ENCODE measurements around the gene SVEP1.
A peak's percentile ranks its signal among the peaks of the same experiment; 100 is the strongest.
"Not testable (repeated sequence)": the region's sequence is repeated elsewhere in the genome, so short reads cannot be mapped to it uniquely, and the experiment has no call there.

The SVEP1 gene

GRCh38 chr9:110579034-110579861 is at the start of gene SVEP1:
TSS of gene SVEP1 (minus strand) at chr9:110579741. CDS start at chr9:110579543, 198 bp downstream.
- Mint-ChIP-seq H3K4me3 (peak within 1 kb of the TSS; percentile 7), H3K27ac (no peak within 1 kb of the TSS), H3K4me1 (ENCODE audit: low read depth) (no peaks in the 10 kb centered on the region), H3K27me3 (ENCODE audit: low read depth) (peaks cover 46% of the 10 kb centered on the region), H3K9me3 (no peaks in the 10 kb centered on the region), H3K36me3 (ENCODE audit: low read depth) (no peaks in the 10 kb centered on the region)

GRCh38 chr9:110626101-110626829 is 46.7 kb upstream of the SVEP1 start:
- Mint-ChIP-seq H3K9me3 (no peaks in the 10 kb centered on the region), H3K4me3 (no peak overlapping the region), H3K27ac (no peak overlapping the region), H3K36me3 (ENCODE audit: low read depth) (no peaks in the 10 kb centered on the region), H3K4me1 (ENCODE audit: low read depth) (peaks cover 3% of the 10 kb centered on the region), H3K27me3 (ENCODE audit: low read depth) (no peaks in the 10 kb centered on the region)

DNA sequence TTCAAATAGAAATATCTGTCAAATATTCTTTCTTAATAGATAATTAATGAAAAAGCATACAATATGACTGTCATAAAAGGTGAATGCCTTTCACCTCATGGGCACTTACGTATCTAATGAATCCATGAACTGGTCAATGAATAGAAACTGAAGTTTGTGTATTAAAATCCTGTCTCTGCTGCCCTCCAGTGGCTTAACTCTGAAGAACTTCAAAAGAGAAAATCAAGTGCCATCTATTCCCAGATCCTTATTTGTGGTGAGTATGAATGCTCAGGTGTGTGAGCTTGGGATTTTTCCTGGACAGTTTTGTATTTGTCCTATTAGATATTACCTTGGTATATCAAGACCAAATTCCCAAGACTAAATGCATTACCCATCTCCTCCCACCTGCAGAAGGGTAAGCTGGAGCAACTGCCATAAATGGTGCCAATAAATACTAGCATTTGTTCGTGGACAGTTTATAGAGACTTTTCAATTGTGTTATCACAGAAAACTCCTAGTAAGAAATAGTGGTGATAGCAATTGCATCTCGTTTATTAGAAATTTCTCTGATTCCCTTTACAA is 44.0 kb upstream of the SVEP1 start:
- H3K27me3 Mint-ChIP-seq (ENCODE audit: low read depth) = no peaks in the 10 kb centered on the region
- H3K9me3 Mint-ChIP-seq = no peaks in the 10 kb centered on the region
- peaks cover 3% of the 10 kb centered on the region for H3K4me1 Mint-ChIP-seq (ENCODE audit: low read depth)
- H3K4me3 Mint-ChIP-seq = no peak overlapping the region
- H3K27ac Mint-ChIP-seq = no peak overlapping the region
- no peaks in the 10 kb centered on the region for H3K36me3 Mint-ChIP-seq (ENCODE audit: low read depth)

DNA sequence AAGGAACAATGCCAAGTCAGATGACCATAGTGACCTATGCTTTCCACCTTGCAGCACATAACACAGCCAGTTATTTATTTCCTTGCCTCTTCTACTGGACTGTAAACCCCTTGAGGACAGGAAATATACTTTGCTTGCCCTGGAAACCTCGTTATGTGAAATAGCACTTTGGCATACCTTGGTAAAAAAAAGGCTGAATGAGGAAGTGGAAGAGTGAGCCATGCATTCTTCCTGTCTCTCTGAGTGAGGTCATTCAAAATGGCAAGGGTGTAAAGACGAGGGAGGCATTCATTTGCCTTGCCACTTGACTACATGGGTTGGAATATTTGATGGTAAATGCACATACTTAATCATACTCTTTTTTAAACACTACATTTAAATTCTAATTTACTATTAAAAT is 42.8 kb upstream of the SVEP1 start:
- no peaks in the 10 kb centered on the region for H3K9me3 Mint-ChIP-seq
- no peak overlapping the region for H3K27ac Mint-ChIP-seq
- H3K36me3 Mint-ChIP-seq (ENCODE audit: low read depth) = no peaks in the 10 kb centered on the region
- no peak overlapping the region for H3K4me3 Mint-ChIP-seq
- H3K4me1 Mint-ChIP-seq (ENCODE audit: low read depth) = peaks cover 3% of the 10 kb centered on the region
- H3K27me3 Mint-ChIP-seq (ENCODE audit: low read depth) = no peaks in the 10 kb centered on the region

DNA sequence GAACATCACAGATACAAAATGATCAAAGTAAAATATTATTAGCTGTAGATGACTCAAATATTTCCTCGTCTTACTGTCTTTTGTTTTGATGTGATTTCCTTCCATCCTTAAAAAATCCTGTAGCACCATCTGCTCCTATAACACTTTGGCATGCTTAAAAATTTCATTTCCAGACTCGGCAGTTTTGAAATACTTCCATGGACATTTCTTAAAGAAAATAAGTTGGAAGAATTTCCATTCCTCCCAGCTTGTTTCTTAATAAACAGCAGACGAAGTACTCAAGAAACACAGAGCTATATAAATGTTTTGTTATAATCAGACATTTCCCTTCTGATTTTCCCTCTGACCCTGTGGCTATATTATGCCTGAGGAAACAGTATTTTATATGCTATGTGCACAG is 41.2 kb upstream of the SVEP1 start:
- H3K4me1 Mint-ChIP-seq (ENCODE audit: low read depth) = no peaks in the 10 kb centered on the region
- no peak overlapping the region for H3K27ac Mint-ChIP-seq
- no peaks in the 10 kb centered on the region for H3K36me3 Mint-ChIP-seq (ENCODE audit: low read depth)
- peaks cover 6% of the 10 kb centered on the region for H3K27me3 Mint-ChIP-seq (ENCODE audit: low read depth)
- no peak overlapping the region for H3K4me3 Mint-ChIP-seq
- no peaks in the 10 kb centered on the region for H3K9me3 Mint-ChIP-seq

DNA sequence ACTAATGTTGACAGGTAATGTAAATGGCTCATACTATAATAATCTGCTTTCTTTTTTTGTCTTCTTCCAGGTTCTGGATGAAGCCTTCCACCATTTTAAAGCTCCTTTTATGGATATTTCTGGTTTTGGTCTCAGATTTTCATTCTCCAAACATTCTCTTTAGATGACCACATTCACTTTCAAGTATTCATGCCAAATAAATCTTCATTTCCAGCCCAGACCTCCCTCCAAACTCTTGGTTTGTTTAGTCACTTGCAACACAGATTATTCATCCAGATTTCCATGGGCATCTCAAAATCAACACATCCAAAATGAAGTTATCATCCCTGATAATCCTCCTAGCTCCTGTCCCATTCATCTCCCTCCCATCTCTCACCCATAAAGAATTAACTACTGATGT is 40.3 kb upstream of the SVEP1 start:
- Mint-ChIP-seq H3K9me3 (no peaks in the 10 kb centered on the region), H3K27me3 (ENCODE audit: low read depth) (peaks cover 6% of the 10 kb centered on the region), H3K4me3 (no peak overlapping the region), H3K36me3 (ENCODE audit: low read depth) (no peaks in the 10 kb centered on the region), H3K4me1 (ENCODE audit: low read depth) (no peaks in the 10 kb centered on the region), H3K27ac (no peak overlapping the region)

GRCh38 chr9:110615498-110615897 is 36.0 kb upstream of the SVEP1 start:
- no peak overlapping the region for H3K27ac Mint-ChIP-seq
- H3K27me3 Mint-ChIP-seq (ENCODE audit: low read depth) = peaks cover 6% of the 10 kb centered on the region

GRCh38 chr9:110614576-110614975 is 35.0 kb upstream of the SVEP1 start:
- H3K4me1 Mint-ChIP-seq (ENCODE audit: low read depth); H3K9me3 Mint-ChIP-seq; H3K27me3 Mint-ChIP-seq (ENCODE audit: low read depth); H3K36me3 Mint-ChIP-seq (ENCODE audit: low read depth); H3K27ac Mint-ChIP-seq; H3K4me3 Mint-ChIP-seq: not testable (repeated sequence)

More at GRCh38 chr9:110615498-110615897, 36.0 kb upstream of the SVEP1 start:
- Mint-ChIP-seq H3K4me3 (no peak overlapping the region), H3K4me1 (ENCODE audit: low read depth) (no peaks in the 10 kb centered on the region), H3K9me3 (no peaks in the 10 kb centered on the region), H3K36me3 (ENCODE audit: low read depth) (no peaks in the 10 kb centered on the region)

DNA sequence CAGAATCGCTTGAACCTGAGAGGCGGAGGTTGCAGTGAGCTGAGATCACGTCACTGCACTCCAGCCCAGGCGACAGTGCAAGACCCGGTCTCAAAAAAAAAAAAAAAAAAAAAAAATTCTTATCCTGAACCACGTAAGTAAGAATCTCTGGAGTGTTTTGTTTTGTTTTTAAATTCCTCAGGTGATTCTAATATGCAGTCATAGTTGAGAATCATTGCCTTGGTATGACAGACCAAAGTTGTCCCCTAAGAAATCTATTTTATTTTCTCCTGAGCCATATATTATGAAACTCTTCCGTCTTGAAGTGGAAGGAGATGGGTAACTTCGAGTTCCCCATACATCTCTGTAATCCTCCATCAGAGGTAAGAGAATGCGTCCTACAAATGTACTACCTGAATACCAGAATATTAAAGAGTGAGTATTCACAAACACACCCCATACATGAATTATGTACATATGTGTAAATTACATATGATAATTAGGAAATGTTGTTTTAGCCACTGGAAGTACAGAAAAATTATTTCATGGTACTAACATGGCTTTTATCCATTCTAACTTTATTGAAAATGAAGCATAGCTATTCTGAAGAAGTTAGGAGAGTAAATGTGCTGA is 26.7 kb upstream of the SVEP1 start:
- H3K4me3 Mint-ChIP-seq = no peak overlapping the region
- H3K4me1 Mint-ChIP-seq (ENCODE audit: low read depth) = no peaks in the 10 kb centered on the region
- no peaks in the 10 kb centered on the region for H3K27me3 Mint-ChIP-seq (ENCODE audit: low read depth)
- H3K27ac Mint-ChIP-seq = no peak overlapping the region
- no peaks in the 10 kb centered on the region for H3K9me3 Mint-ChIP-seq
- H3K36me3 Mint-ChIP-seq (ENCODE audit: low read depth) = no peaks in the 10 kb centered on the region

GRCh38 chr9:110605565-110605964 is 26.0 kb upstream of the SVEP1 start:
- no peaks in the 10 kb centered on the region for H3K27me3 Mint-ChIP-seq (ENCODE audit: low read depth)
- no peak overlapping the region for H3K4me3 Mint-ChIP-seq
- H3K27ac Mint-ChIP-seq = no peak overlapping the region
- no peaks in the 10 kb centered on the region for H3K9me3 Mint-ChIP-seq
- no peaks in the 10 kb centered on the region for H3K4me1 Mint-ChIP-seq (ENCODE audit: low read depth)
- H3K36me3 Mint-ChIP-seq (ENCODE audit: low read depth) = no peaks in the 10 kb centered on the region

DNA sequence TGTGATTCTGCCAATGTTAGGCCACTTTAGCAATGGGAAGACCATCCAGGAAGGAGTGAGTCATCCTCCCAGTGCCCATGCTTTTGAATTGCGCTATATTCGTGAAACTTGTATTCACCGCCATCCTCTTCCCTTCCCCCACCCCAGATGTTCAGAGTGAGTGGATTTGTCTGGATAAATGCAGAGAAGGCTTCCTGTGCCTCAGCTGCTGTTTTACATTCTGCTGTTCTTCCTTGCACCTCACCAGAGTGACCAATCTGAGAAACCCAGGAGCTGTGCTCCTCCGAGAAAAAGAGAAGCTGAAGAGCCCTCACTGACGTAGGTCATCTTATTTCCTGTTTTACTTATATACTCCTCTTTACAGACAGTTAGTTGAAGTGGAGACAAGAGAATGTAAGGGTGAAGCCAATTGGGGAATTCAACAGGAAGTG is 24.6 kb upstream of the SVEP1 start:
- H3K4me3 Mint-ChIP-seq = no peak overlapping the region

GRCh38 chr9:110602281-110602680 is 22.7 kb upstream of the SVEP1 start:
- Mint-ChIP-seq H3K27me3 (ENCODE audit: low read depth) (no peaks in the 10 kb centered on the region), H3K4me3 (no peak overlapping the region), H3K9me3 (no peaks in the 10 kb centered on the region), H3K36me3 (ENCODE audit: low read depth) (no peaks in the 10 kb centered on the region), H3K4me1 (ENCODE audit: low read depth) (no peaks in the 10 kb centered on the region), H3K27ac (no peak overlapping the region)

More for the DNA sequence above, 24.6 kb upstream of the SVEP1 start:
- Mint-ChIP-seq H3K9me3 (no peaks in the 10 kb centered on the region), H3K27me3 (ENCODE audit: low read depth) (no peaks in the 10 kb centered on the region), H3K36me3 (ENCODE audit: low read depth) (no peaks in the 10 kb centered on the region), H3K4me1 (ENCODE audit: low read depth) (no peaks in the 10 kb centered on the region), H3K27ac (no peak overlapping the region)

- Mint-ChIP-seq H3K4me1 (ENCODE audit: low read depth) (no peaks in the 10 kb centered on the region), H3K9me3 (no peaks in the 10 kb centered on the region)
Observed at GRCh38 chr9:110601098-110601497, 21.6 kb upstream of the SVEP1 start.

DNA sequence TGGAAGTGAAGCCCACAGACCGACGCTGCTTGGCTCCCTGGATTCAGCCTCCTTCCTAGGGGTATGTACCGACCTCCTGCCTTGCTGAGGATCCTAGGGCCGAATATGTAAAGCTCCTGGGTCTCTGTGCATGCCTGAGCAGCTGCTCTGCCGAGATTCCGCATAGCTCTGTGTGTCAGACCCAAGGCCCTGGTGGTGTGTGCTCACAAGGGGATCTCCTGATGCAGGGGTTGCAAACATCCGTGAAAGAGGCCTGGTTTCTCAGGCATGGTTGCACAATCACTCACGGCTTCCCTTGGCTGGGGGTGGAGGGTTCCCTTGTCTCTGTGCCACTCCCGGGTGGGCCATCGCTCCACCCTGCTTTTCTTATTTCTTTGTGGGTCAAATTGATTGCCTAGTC is 19.9 kb upstream of the SVEP1 start:
- H3K36me3 Mint-ChIP-seq (ENCODE audit: low read depth) = no peaks in the 10 kb centered on the region
- H3K4me1 Mint-ChIP-seq (ENCODE audit: low read depth) = no peaks in the 10 kb centered on the region
- H3K27me3 Mint-ChIP-seq (ENCODE audit: low read depth) = no peaks in the 10 kb centered on the region
- H3K9me3 Mint-ChIP-seq = no peaks in the 10 kb centered on the region
- H3K4me3 Mint-ChIP-seq = no peak overlapping the region
- no peak overlapping the region for H3K27ac Mint-ChIP-seq

More at GRCh38 chr9:110601098-110601497, 21.6 kb upstream of the SVEP1 start:
- no peak overlapping the region for H3K27ac Mint-ChIP-seq
- no peak overlapping the region for H3K4me3 Mint-ChIP-seq
- no peaks in the 10 kb centered on the region for H3K27me3 Mint-ChIP-seq (ENCODE audit: low read depth)
- H3K36me3 Mint-ChIP-seq (ENCODE audit: low read depth) = no peaks in the 10 kb centered on the region

All from T-helper 1 cell treated with Interleukin-12 subunit alpha and Interleukin-12 subunit beta and Interleukin-4 antibody, amounts not matched to agents 30 μg/mL and 1 μg/mL, for 36 hours (primary cell).